Ovary (tissue), 3 donors: Measurements from ENCODE around the gene ANO2.

Experiments used
- CTCF ChIP-seq, 3 donors: fragments of 450-650 bp in 2 of 3; fragments of 200-600 bp in 1 of 3; IDR thresholded peaks; one replicate each; pipeline versions ENCODE4 v1.5.1 to v1.8.0; 2016 to 2022; ENCODE audit warnings: antibody characterized with exemption in 3 of 3, mild to moderate bottlenecking in 1 of 3
- POLR2A ChIP-seq: fragments of 450-650 bp; IDR thresholded peaks from one replicate; pipeline ENCODE4 v1.6.1; 2017; ENCODE audit warnings: antibody characterized with exemption, mild to moderate bottlenecking, moderate library complexity
- donor health status: DM: no; HTN: no; CAD: no.

GRCh38 chr12:5830111-5830510 is 114.9 kb downstream of the ANO2 start:
- no peak for TF ChIP-seq CTCF (IDR thresholded peaks at IDR 0.05)
- TF ChIP-seq POLR2A: no peak
